GM21825 (cell line): ENCODE data around the gene EXOC4.
"Not testable (repeated sequence)": the region's sequence is repeated elsewhere in the genome, so short reads cannot be mapped to it uniquely, and the experiment has no call there.

Source experiments
- ATAC-seq: cut with Tn5 transposase; IDR thresholded peaks from one replicate; pipeline ENCODE4 v1.9.1; 2021; ENCODE audit warnings: mild to moderate bottlenecking, moderate library complexity; ENCODE audit not compliant: unreplicated experiment

Gene EXOC4

GRCh38 chr7:133252858-133253518 lies at the start of gene EXOC4:
Gene EXOC4, plus strand, starts transcription at chr7:133253078.
- ATAC-seq: peak; percentile 99

DNA sequence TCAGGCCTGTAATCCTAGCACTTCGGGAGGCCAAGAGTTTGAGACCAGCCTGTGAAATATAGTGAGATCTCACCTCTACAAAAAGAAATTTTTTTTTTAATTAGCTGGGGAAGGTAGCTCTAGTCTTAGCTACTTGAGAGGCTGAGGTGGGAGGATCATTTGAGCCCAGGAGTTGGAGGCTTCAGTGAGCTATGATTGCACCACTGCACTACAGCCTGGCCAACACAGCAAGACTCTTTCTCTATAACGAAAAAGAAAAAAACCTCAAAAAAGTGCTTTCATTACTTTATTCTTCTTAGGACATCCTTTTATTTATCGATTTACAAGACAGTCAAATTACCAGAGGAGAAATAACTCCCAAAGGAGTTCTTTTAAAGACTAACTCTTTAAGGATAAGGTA lies 49.4 kb upstream of the EXOC4 start:
- no peak for ATAC-seq

GRCh38 chr7:133207687-133208086 lies 45.2 kb upstream of the EXOC4 start:
- no peak for ATAC-seq

- not testable (repeated sequence) for ATAC-seq
Measured at GRCh38 chr7:133210817-133211216, 42.1 kb upstream of the EXOC4 start.

DNA sequence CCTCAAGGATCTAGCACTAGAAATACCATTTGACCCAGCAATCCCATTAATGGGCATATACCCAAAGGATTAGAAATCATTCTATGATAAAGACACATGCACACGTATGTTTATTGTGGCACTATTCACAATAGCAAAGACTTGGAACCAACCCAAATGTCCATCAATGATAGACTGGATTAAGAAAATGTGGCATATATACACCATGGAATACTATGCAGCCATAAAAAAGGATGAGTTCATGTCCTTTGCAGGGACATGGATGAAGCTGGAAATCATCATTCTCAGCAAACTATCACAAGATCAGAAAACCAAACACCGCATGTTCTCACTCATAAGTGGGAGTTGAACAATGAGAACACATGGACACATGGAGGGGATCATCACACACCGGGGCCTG lies 39.1 kb upstream of the EXOC4 start:
- ATAC-seq: not testable (repeated sequence)

- ATAC-seq: no peak
Measured at GRCh38 chr7:133217773-133218172, 35.1 kb upstream of the EXOC4 start.

GRCh38 chr7:133230591-133231194 lies 22.2 kb upstream of the EXOC4 start:
- ATAC-seq: no peak

- no peak for ATAC-seq
Measured at GRCh38 chr7:133233142-133233541, 19.7 kb upstream of the EXOC4 start.

- no peak for ATAC-seq
Measured at GRCh38 chr7:133234961-133235875, 17.7 kb upstream of the EXOC4 start.

GRCh38 chr7:133237545-133237944 lies 15.3 kb upstream of the EXOC4 start:
- no peak for ATAC-seq

- ATAC-seq: no peak
Measured at GRCh38 chr7:133240302-133240701, 12.6 kb upstream of the EXOC4 start.

GRCh38 chr7:133246558-133246957 lies 6.3 kb upstream of the EXOC4 start:
- no peak for ATAC-seq

DNA sequence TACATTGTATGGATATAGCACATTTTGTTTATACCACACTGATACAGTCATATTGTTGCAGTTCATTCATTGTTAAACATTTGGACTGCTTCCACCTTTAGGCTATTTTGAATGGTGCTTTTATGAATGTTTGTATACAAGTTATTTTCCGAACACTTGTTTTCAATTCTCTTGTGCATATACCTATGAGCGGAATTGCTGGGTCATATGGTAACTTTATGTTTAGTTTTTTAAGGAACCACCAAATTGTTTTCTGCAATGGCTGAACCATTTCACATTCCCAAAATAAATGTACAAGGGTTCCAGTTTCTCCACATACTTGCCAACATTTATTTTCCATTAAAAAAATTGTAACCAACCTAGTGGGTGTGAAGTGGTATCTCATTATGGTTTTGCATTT lies 4.0 kb upstream of the EXOC4 start:
- ATAC-seq: no peak

DNA sequence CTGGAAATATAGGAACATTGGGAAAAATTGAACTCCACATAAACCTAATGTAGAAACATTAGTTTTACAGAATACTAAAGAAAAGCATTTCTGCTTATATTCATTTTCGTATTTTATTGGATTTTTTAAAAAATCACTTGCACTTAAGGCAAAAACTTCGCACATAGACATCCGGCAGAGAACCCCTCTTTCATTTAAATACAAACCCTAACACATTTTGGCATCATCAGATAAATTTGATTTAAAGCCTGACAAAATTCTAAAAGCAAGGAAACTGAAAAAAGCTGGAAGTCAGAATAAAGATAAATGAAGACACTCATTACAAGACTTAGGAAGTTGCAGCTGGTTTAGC lies 396 bp upstream of the EXOC4 start:
- ATAC-seq: no peak

- ATAC-seq: no peak
Measured at GRCh38 chr7:133253519-133253875, 619 bp downstream of the EXOC4 start.

DNA sequence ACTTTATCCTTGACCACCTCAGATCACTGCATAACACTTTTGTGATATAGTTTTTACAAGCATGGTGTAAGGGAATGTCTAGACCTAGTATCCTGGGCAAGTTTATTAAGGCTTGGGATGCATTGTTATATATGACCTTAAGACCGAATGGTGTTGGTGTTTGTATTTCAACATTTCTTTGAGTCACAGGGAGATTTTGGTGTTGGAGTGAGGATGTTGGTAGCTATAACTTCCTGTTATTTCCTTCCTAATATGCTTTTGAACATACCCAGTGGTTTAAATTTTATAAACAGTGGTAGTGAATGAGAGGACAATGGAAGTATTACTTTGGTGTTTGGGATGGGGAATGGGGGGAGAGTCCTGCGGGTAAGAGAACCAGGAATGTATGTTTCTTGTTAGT lies 2.6 kb downstream of the EXOC4 start:
- ATAC-seq: no peak

GRCh38 chr7:133258174-133258573 lies 5.3 kb downstream of the EXOC4 start:
- no peak for ATAC-seq

- no peak for ATAC-seq
Measured at GRCh38 chr7:133265821-133266220, 12.9 kb downstream of the EXOC4 start.

DNA sequence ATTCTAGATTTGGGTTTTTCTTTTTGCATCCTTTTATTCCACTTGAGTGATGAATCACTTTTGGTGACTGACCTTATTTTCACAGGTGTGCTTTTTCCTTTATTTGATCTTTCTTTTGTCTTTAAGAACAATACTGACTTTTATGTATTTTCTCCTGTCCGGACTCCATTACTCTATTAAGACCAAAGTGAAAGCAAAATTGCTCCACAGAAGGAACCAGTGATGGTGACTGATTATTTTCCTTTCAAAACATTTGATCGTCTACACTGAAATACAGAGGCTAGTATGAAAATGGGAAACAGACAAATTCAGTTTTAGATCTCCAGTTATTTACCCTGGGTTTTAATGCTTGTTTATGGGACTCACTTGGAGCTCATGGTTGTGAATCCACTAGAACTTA lies 15.5 kb downstream of the EXOC4 start:
- ATAC-seq: no peak

GRCh38 chr7:133272336-133272735 lies 19.5 kb downstream of the EXOC4 start:
- no peak for ATAC-seq

DNA sequence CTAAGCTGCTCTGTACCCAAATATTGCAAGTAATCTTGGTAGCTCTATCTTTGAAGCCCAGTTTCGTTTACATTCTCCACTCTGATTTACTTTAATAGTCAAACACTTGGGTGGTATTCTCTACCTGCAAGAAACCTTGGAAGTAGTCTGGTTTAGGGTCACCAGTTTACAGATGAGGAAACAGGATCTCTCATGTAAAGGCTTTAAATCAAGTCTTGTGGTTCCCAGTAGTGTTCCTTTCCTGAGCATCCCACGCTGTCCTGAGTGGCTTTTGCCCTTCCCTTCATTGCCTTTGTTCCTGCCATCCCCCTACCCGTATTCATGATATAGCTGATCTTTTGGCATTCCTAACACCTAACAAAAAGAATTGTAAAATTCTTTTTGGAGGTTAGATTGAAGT lies 20.3 kb downstream of the EXOC4 start:
- no peak for ATAC-seq

GRCh38 chr7:133274265-133274664 lies 21.4 kb downstream of the EXOC4 start:
- no peak for ATAC-seq
